Measurements from ENCODE around the gene KHK. TPM values are rescaled to one million over a fixed set of nuclear protein-coding genes. Genes with fewer than 3 reads are reported as not detected.
A peak's percentile ranks its signal among the peaks of the same experiment; 100 is the strongest.

The KHK gene
- total and polyA plus RNA-seq, 9 of the 15 experiments (the other 6 are each of a cell fraction or from before 2014, with no cell fraction given): 1.5 to 10.7 (median 5.2) TPM

DNA sequence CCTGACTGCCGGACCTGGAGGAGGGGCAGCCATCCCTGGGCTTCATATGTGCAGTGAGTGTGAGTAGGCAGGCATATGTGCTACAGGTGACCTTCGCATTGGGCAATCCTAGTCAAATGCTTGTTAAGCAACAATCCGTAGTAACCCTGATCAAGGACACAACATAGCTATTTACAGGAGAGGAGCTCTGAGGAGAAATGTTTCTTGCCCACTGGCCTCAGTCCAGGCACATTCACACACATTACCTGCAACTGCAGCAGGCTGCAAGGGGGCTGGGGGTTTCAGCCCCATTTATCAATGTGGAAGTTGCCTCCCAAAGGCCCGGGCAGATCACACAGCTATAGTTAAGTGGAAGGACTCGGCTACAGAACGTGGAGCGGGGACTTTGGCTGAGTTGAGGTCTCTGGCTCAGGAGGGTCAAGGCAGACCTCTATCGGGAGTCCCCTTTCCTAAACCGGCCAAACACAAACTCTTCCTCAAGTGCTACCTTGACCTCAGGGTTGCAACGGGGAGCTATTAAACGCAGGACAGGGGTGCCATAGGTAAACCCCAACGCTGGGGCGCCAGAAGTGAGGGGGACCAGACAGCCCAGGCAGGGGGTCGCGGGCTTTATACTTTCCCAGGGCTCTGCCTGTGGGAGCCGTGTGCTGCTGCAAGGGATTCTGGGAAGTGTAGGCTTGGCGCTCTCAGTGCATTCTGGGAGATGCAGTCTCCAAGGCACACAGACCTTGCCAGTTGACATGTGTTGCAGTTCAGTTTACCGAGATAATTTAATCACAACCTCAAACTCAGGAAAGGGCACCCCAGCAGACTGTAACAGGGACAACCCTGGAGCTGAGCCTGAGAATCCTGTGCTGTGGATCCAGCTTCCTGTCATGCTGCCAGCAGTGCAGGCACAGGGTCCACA, 9.4 kb downstream of the KHK start (continued):
- TF ChIP-seq HDAC2 (IDR thresholded peaks at IDR 0.05): no peak
- no peak for TF ChIP-seq PPARD (CRISPR knock-in tag; IDR thresholded peaks at IDR 0.05)
- no peak for TF ChIP-seq XRCC5 (IDR thresholded peaks at IDR 0.05; ENCODE audit: low read depth, low read length)
- TF ChIP-seq ZNF134 (CRISPR knock-in tag; conservative IDR thresholded peaks at IDR 0.05): no peak
- no peak for TF ChIP-seq CREB1 (IDR thresholded peaks at IDR 0.05)
- no peak for TF ChIP-seq CREB1 (CRISPR knock-in tag; IDR thresholded peaks at IDR 0.05)
- TF ChIP-seq, protein P1, sequence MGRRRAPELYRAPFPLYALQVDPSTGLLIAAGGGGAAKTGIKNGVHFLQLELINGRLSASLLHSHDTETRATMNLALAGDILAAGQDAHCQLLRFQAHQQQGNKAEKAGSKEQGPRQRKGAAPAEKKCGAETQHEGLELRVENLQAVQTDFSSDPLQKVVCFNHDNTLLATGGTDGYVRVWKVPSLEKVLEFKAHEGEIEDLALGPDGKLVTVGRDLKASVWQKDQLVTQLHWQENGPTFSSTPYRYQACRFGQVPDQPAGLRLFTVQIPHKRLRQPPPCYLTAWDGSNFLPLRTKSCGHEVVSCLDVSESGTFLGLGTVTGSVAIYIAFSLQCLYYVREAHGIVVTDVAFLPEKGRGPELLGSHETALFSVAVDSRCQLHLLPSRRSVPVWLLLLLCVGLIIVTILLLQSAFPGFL (CRISPR knock-in tag; IDR thresholded peaks at IDR 0.05): no peak
- TF ChIP-seq PHF20 (IDR thresholded peaks at IDR 0.05; ENCODE audit: partially characterized antibody): no peak
- no peak for TF ChIP-seq ZNF124 (CRISPR knock-in tag; IDR thresholded peaks at IDR 0.05)
- TF ChIP-seq SIX5 (IDR thresholded peaks at IDR 0.05; ENCODE audit: borderline replicate concordance in 1 of 2, insufficient read depth in 1 of 2, low read depth in 1 of 2, low read length in 2 of 2): peak; percentile 83 to 88
- no peak for TF ChIP-seq GMEB1 (CRISPR knock-in tag; IDR thresholded peaks at IDR 0.05)
- TF ChIP-seq, protein P2, sequence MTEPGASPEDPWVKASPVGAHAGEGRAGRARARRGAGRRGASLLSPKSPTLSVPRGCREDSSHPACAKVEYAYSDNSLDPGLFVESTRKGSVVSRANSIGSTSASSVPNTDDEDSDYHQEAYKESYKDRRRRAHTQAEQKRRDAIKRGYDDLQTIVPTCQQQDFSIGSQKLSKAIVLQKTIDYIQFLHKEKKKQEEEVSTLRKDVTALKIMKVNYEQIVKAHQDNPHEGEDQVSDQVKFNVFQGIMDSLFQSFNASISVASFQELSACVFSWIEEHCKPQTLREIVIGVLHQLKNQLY (CRISPR knock-in tag; conservative IDR thresholded peaks at IDR 0.05): no peak
- no peak for TF ChIP-seq ZNF146 (CRISPR knock-in tag; IDR thresholded peaks at IDR 0.05; ENCODE audit: unreplicated experiment)
- TF ChIP-seq HMG20A (CRISPR knock-in tag; conservative IDR thresholded peaks at IDR 0.05): no peak
- TF ChIP-seq NRF1 (conservative IDR thresholded peaks at IDR 0.05 in 1 of 2, IDR thresholded peaks at IDR 0.05 in 1 of 2): no peak
- no peak for TF ChIP-seq NR4A1 (CRISPR knock-in tag; IDR thresholded peaks at IDR 0.05)
- no peak; the same call in 1 of the 2 replicates for TF ChIP-seq NR4A1 (tag; IDR thresholded peaks at IDR 0.05)
- TF ChIP-seq CBX1 (IDR thresholded peaks at IDR 0.05; ENCODE audit: low read depth): no peak
- TF ChIP-seq IRF2 (CRISPR knock-in tag; IDR thresholded peaks at IDR 0.05): no peak
- TF ChIP-seq ZNF766 (CRISPR knock-in tag; conservative IDR thresholded peaks at IDR 0.05): peak; percentile 59; the same call in 1 of the 2 replicates
- TF ChIP-seq ZNF764 (CRISPR knock-in tag; IDR thresholded peaks at IDR 0.05; ENCODE audit: low read depth): no peak
- TF ChIP-seq SMAD2 (IDR thresholded peaks at IDR 0.05; ENCODE audit: low read depth, low read length): no peak
- no peak for TF ChIP-seq PTBP1 (IDR thresholded peaks at IDR 0.05; ENCODE audit: low read depth, low read length)
- TF ChIP-seq KDM5B (IDR thresholded peaks at IDR 0.05; ENCODE audit: insufficient replicate concordance, low read depth, low read length): no peak
- peak in 1 of 2 experiments; percentile 18; a peak in 1 of 4 replicates for TF ChIP-seq TEAD1 (CRISPR knock-in tag; IDR thresholded peaks at IDR 0.05)
- no peak for TF ChIP-seq HLTF (IDR thresholded peaks at IDR 0.05)
- TF ChIP-seq KHSRP (IDR thresholded peaks at IDR 0.05): no peak
- TF ChIP-seq ILF3 (IDR thresholded peaks at IDR 0.05; ENCODE audit: borderline replicate concordance): no peak
